Caco-2 (cell line): ENCODE data around the gene PRDM2. TPM values are rescaled to one million over a fixed set of nuclear protein-coding genes. Genes with fewer than 3 reads are reported as not detected.

Experiments used
- BruUV-seq: library from RNA; stranded (reverse); fragments of 400-500 nt; replicated peaks from 2 replicates; lab custom pipeline; 2021; lab: Mats Ljungman, UMichigan
- CTCF ChIA-PET: fragments of 300-600 bp; sonication (Branson Sonifier 250); formaldehyde crosslinking; loops from one replicate; lab custom pipeline; 2022; ENCODE audit warnings: antibody characterized with exemption; lab: Charles Lee
- POLR2A ChIA-PET: fragments of 300-600 bp; sonication (Branson Sonifier 250); formaldehyde crosslinking; loops from one replicate; lab custom pipeline; 2022; ENCODE audit warnings: antibody characterized with exemption; lab: Charles Lee
- DNase-seq, 2 experiments: peaks; one replicate each; pipeline versions ENCODE4 v3.0.0 to v3.0.0-alpha.2; 2020 to 2022
- H3K27me3 ChIP-seq: replicated peaks from 2 replicates; pipeline ENCODE4 v1.6.0; 2011; ENCODE audit warnings: low read length; ENCODE audit not compliant: control insufficient read depth, insufficient read depth
- H3K36me3 ChIP-seq: 2 replicates; pipeline ENCODE4 v1.5.1; 2011; ENCODE audit warnings: low read length; ENCODE audit not compliant: control insufficient read depth, insufficient read depth
- H3K4me1 ChIP-seq: fragments of 250-450 bp; sonication (Bioruptor Pico); 2 replicates; pipeline ENCODE4 v1.5.1; 2020; ENCODE audit warnings: mild to moderate bottlenecking
- H3K4me3 ChIP-seq: 2 replicates; pipeline ENCODE4 v1.5.1; 2011; ENCODE audit warnings: low read depth, mild to moderate bottlenecking, control low read depth, low read length
- H3K9me3 ChIP-seq: fragments of 250-450 bp; sonication (Bioruptor Pico); 2 replicates; pipeline ENCODE4 v1.5.1; 2020; ENCODE audit warnings: mild to moderate bottlenecking, moderate library complexity
- H3K27ac Mint-ChIP-seq: one replicate; pipeline ENCODE4 v1.8.0; 2022; ENCODE audit warnings: mixed read lengths; ENCODE audit not compliant: unreplicated experiment
- H3K27me3 Mint-ChIP-seq: one replicate; pipeline ENCODE4 v1.8.0; 2022; ENCODE audit warnings: mixed read lengths; ENCODE audit not compliant: insufficient read depth, unreplicated experiment
- H3K36me3 Mint-ChIP-seq: one replicate; pipeline ENCODE4 v1.8.0; 2022; ENCODE audit warnings: mild to moderate bottlenecking, mixed read lengths; ENCODE audit not compliant: insufficient read depth, unreplicated experiment
- H3K4me1 Mint-ChIP-seq: one replicate; pipeline ENCODE4 v1.8.0; 2022; ENCODE audit warnings: low read depth, mixed read lengths; ENCODE audit not compliant: unreplicated experiment
- H3K4me3 Mint-ChIP-seq: one replicate; pipeline ENCODE4 v1.8.0; 2022; ENCODE audit warnings: mild to moderate bottlenecking, moderate library complexity, mixed read lengths; ENCODE audit not compliant: unreplicated experiment
- H3K9me3 Mint-ChIP-seq: one replicate; pipeline ENCODE4 v1.8.0; 2022; ENCODE audit warnings: mixed read lengths; ENCODE audit not compliant: unreplicated experiment
- intact Hi-C: fragments of 100-400 bp; cut with micrococcal nuclease; formaldehyde crosslinking; loops from one replicate; pipeline ENCODE4 v1.10.0; 2022; ENCODE audit not compliant: unreplicated experiment
- total RNA-seq: library from RNA; stranded (reverse); gene quantifications from 2 replicates; pipeline ENCODE4 v1.2.3, GENCODE V29; 2022
- TF ChIP-seq, protein P1 (sequence below), 2 experiments: fragments of 200-600 bp in 1 of 2; IDR thresholded peaks; 1 replicate in 1 of 2; 2 replicates in 1 of 2; pipeline versions ENCODE4 v1.5.1 to v1.8.0; 2011 to 2022; ENCODE audit warnings: antibody characterized with exemption in 1 of 2, control low read depth in 1 of 2, inconsistent platforms in 1 of 2, low read depth in 1 of 2, low read length in 1 of 2, mild to moderate bottlenecking in 1 of 2, moderate library complexity in 1 of 2; ENCODE audit not compliant: insufficient read depth in 1 of 2, severe bottlenecking in 1 of 2, unreplicated experiment in 1 of 2

Gene PRDM2
- total RNA-seq, 1 experiment from 2014 or later: 32.7 TPM

DNA sequence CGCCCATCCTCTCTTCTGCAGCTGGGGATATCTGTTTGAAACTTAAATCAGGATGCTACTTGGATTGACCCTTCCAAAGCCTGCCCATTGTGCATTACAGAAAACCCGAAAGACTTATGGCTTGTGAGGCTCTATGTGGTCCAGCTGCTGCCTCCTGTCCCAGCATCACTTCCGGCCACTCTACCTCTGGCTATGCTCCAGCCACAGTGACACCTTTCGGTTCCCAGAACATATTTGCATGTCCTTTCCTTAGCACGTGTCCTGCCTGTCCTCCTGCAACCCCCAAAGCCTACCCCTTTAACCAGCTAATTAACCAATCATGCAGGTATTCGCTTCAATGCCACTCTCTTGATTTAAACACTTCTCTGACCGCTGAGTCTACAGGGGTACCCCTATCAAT lies 167.6 kb downstream of the PRDM2 start:
- intact Hi-C loops: no loop called here
- H3K4me3 ChIP-seq: no peak overlapping the region
- H3K9me3 ChIP-seq: no peaks in the 10 kb centered on the region
- ChIA-PET CTCF (no interaction called here), POLR2A (no interaction called here)
- Mint-ChIP-seq H3K36me3 (no peaks in the 10 kb centered on the region), H3K27me3 (no peaks in the 10 kb centered on the region), H3K4me3 (no peak overlapping the region), H3K27ac (no peak overlapping the region), H3K9me3 (peaks cover 9% of the 10 kb centered on the region), H3K4me1 (no peaks in the 10 kb centered on the region)
- no peaks in the 10 kb centered on the region for H3K36me3 ChIP-seq
- no peaks in the 10 kb centered on the region for H3K4me1 ChIP-seq
- H3K27me3 ChIP-seq: no peaks in the 10 kb centered on the region
- BruUV-seq: no TSS peak
- no peak for DNase-seq
- TF ChIP-seq, protein P1, sequence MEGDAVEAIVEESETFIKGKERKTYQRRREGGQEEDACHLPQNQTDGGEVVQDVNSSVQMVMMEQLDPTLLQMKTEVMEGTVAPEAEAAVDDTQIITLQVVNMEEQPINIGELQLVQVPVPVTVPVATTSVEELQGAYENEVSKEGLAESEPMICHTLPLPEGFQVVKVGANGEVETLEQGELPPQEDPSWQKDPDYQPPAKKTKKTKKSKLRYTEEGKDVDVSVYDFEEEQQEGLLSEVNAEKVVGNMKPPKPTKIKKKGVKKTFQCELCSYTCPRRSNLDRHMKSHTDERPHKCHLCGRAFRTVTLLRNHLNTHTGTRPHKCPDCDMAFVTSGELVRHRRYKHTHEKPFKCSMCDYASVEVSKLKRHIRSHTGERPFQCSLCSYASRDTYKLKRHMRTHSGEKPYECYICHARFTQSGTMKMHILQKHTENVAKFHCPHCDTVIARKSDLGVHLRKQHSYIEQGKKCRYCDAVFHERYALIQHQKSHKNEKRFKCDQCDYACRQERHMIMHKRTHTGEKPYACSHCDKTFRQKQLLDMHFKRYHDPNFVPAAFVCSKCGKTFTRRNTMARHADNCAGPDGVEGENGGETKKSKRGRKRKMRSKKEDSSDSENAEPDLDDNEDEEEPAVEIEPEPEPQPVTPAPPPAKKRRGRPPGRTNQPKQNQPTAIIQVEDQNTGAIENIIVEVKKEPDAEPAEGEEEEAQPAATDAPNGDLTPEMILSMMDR (IDR thresholded peaks at IDR 0.05; ENCODE audit: insufficient read depth in 1 of 2, low read depth in 1 of 2, low read length in 1 of 2, severe bottlenecking in 1 of 2, unreplicated experiment in 1 of 2): no peak

DNA sequence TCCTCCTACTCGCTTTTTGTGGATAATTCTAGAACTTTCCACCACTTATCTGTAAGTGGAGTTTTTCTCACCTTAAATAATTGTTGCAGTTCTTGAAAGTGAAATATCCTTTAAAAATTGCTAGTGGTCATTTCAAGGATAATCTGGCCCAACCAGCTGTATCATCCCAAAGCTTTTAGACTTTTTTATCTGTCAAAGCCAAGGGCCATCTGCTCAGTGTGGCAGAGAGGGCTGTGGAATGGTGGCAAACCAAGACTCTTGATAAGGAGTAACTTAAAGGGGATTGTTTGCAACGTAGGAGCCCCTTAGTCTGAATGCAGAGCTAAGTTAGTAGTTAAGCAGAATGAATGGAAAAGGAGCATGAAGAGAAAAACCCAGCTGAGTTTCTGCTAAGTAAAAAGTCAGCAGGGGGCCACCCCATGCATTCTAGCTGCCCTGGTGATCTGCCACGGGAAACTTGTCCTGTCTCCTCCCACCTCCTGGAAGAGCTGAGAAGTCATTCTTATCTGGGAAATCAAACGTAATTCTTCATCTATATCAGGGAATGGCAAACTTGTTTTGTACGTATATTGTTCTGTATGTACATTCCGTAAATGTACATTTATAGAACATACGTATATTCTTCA lies 169.3 kb downstream of the PRDM2 start:
- no TSS peak for BruUV-seq
- CTCF ChIA-PET: no interaction called here

DNA sequence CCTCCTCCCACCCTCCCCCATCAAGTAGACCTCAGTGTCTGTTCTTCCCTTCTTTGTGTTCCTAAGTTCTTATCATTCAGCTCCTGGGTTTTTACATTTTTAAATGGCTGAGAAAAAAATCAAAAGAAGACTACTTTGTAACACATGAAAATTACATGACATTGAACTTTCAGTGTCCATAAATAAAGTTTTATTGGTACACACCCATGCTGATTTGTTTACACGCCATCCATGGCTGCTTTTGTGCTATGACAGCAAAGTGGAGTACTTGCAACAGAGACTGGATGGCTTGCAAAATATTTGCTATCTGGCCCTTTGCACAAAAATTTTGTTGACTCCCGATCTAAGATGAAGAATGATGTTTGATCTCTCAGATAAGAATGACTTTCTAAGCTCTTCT lies 171.4 kb downstream of the PRDM2 start:
- Histone ChIP-seq H3K4me1 (no peaks in the 10 kb centered on the region), H3K36me3 (no peaks in the 10 kb centered on the region), H3K9me3 (no peaks in the 10 kb centered on the region), H3K4me3 (no peak overlapping the region), H3K27me3 (no peaks in the 10 kb centered on the region)
- ChIA-PET CTCF (no interaction called here), POLR2A (no interaction called here)
- intact Hi-C loops: no loop called here
- peaks cover 9% of the 10 kb centered on the region for H3K9me3 Mint-ChIP-seq
- TF ChIP-seq, protein P1 (IDR thresholded peaks at IDR 0.05; ENCODE audit: insufficient read depth in 1 of 2, low read depth in 1 of 2, low read length in 1 of 2, severe bottlenecking in 1 of 2, unreplicated experiment in 1 of 2): no peak
- no peak overlapping the region for H3K4me3 Mint-ChIP-seq
- no peak overlapping the region for H3K27ac Mint-ChIP-seq
- H3K4me1 Mint-ChIP-seq: no peaks in the 10 kb centered on the region
- H3K27me3 Mint-ChIP-seq: no peaks in the 10 kb centered on the region
- no peak for DNase-seq
- no peaks in the 10 kb centered on the region for H3K36me3 Mint-ChIP-seq
- no TSS peak for BruUV-seq

More for the DNA sequence above, 169.3 kb downstream of the PRDM2 start:
- POLR2A ChIA-PET: no interaction called here
- no peaks in the 10 kb centered on the region for H3K9me3 ChIP-seq
- TF ChIP-seq, protein P1 (IDR thresholded peaks at IDR 0.05; ENCODE audit: insufficient read depth in 1 of 2, low read depth in 1 of 2, low read length in 1 of 2, severe bottlenecking in 1 of 2, unreplicated experiment in 1 of 2): no peak
- H3K27me3 ChIP-seq: no peaks in the 10 kb centered on the region
- no peaks in the 10 kb centered on the region for H3K4me1 ChIP-seq
- H3K27me3 Mint-ChIP-seq: no peaks in the 10 kb centered on the region
- no peak overlapping the region for H3K27ac Mint-ChIP-seq
- no peak overlapping the region for H3K4me3 Mint-ChIP-seq
- H3K4me3 ChIP-seq: no peak overlapping the region
- intact Hi-C loops: no loop called here
- DNase-seq: no peak
- no peaks in the 10 kb centered on the region for H3K36me3 Mint-ChIP-seq
- no peaks in the 10 kb centered on the region for H3K36me3 ChIP-seq
- peaks cover 9% of the 10 kb centered on the region for H3K9me3 Mint-ChIP-seq
- H3K4me1 Mint-ChIP-seq: no peaks in the 10 kb centered on the region
